NCI-H2196 (cell line): ENCODE data around the gene LARGE1.

Source experiments
- DNase-seq: peaks from one replicate; lab custom pipeline; 2025; ENCODE audit not compliant: unreplicated experiment; lab: John Stamatoyannopoulos, UW

The LARGE1 gene

GRCh38 chr22:33914131-33914530, 6.1 kb downstream of the LARGE1 start:
- DNase-seq: no peak

- DNase-seq: no peak
Measured at GRCh38 chr22:33913188-33913587, 7.1 kb downstream of the LARGE1 start.

GRCh38 chr22:33909911-33910310, 10.4 kb downstream of the LARGE1 start:
- no peak for DNase-seq

DNA sequence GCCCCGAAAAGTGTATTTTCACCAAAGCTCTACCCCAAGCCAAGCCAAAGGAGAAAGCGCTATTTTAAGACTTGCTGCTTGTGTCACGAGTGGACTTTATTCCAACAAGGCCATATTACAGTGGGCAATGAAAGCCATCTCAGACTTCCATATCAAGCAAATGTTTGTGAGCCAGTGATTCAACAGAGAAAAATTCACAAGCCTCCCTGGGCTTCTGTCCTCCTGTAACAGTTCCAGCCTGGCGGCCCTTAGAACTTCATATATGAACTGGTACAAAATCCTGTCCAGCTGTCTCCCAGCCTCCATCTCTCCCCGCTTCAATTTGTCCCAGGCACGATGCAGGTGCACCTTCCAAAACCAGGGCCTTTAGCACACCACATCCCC, 11.2 kb downstream of the LARGE1 start:
- DNase-seq: no peak

- DNase-seq: no peak
Measured at GRCh38 chr22:33908171-33909074, 11.9 kb downstream of the LARGE1 start.

GRCh38 chr22:33906954-33907353, 13.3 kb downstream of the LARGE1 start:
- DNase-seq: no peak

GRCh38 chr22:33906475-33906874, 13.8 kb downstream of the LARGE1 start:
- no peak for DNase-seq

GRCh38 chr22:33903012-33903411, 17.3 kb downstream of the LARGE1 start:
- DNase-seq: no peak

GRCh38 chr22:33902073-33902472, 18.2 kb downstream of the LARGE1 start:
- no peak for DNase-seq

GRCh38 chr22:33898121-33898520, 22.2 kb downstream of the LARGE1 start:
- no peak for DNase-seq

- DNase-seq: no peak
Measured at GRCh38 chr22:33897448-33897835, 22.8 kb downstream of the LARGE1 start.

DNA sequence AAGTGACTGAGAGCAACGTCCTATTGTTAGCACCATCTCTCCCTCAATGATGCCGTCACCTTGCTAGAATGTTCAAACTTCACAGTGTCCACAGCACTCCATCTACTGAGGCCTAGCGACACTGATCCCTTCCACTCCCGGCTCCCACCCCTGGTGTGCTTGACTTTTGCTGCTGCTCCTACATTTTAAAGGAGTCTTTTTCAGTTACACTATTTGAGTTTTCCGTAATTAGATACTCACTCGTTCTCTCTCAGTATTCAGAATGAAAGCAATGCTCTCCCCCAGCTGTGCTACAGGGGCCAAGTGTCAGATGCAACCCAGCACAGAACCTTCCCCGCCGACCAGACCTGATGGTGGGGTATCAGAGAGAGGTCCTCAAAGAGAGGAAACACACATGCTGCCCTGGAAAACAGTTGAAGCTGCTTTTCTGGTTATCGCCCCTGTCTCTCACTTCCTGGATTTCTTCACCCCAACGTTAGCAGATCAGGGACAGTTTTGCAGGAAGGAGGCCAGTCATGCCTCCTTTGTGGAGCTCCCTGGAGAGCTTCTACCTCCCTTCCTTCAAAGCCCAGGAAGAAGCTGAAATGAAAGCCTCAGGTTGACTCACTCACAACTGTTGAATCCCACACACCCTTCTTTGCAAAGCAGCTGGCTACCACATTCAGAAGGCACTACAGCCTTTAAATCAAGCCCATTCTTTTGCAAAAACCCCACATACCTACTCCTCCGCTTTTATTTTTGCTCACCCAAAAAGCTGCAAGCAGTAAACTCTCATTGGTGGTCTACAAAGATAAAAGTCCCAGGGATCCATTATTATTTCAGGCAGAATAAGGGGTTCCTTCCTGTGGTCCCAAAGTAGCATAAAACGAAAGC, 23.5 kb downstream of the LARGE1 start:
- no peak for DNase-seq

- DNase-seq: no peak
Measured at GRCh38 chr22:33896154-33896553, 24.1 kb downstream of the LARGE1 start.

GRCh38 chr22:33895444-33895843, 24.8 kb downstream of the LARGE1 start:
- no peak for DNase-seq

DNA sequence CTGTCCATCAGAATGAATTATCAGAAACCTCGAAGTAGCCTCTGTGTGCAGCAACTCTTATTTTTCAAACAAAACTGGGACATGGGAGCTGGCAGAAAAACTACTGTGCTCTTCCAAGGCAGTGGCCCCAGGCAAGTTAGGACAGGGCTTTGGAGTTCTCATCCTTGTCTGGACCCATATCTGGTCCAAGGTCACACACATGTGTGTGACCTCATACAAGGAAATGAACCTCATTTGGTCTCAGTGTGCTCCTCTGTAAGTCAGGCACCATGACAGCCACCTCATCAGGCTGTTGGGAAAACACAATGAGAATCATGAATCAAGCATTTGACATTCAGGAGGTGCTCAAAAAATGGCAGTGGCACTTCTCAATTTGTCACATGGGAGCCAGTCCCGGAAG, 25.8 kb downstream of the LARGE1 start:
- no peak for DNase-seq

DNA sequence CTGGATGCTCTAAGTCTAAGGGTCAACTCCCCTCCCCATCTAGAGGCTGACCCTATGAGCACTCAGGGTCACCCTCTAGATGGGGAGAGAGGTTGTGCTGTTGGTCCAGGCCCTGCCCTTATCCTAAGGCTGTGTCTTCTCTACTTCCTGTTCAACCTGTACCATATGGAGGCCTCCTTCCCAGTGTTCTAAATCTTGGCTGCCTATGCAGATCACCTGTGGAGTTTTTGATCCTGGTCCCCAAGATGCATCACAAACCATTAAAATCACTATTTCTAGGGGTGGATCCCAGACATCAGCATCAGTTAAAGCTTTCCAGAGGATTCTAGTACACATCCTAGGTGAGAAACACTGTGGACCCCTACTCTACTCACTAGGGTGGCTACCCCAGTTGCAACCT, 26.2 kb downstream of the LARGE1 start:
- no peak for DNase-seq

- no peak for DNase-seq
Measured at GRCh38 chr22:33893512-33893911, 26.8 kb downstream of the LARGE1 start.

DNA sequence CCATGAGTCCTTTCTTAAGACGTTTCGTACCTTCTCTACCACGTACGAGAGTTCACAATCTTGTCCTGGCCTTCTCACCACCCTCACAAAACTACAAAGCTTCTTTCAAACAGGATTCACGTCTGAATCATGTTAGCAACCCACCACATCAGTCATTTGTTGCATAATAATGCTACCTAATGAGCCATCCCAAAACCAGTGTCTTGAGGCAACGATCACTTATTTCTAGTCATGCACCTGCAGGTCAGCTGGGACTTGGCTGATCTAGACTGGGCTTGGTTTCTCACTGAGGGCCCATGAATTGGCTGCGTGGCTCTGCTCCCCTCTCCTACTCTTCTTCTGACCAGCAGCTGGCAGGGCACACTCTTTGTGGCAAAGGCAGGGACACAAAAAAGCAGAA, 28.3 kb downstream of the LARGE1 start:
- no peak for DNase-seq

DNA sequence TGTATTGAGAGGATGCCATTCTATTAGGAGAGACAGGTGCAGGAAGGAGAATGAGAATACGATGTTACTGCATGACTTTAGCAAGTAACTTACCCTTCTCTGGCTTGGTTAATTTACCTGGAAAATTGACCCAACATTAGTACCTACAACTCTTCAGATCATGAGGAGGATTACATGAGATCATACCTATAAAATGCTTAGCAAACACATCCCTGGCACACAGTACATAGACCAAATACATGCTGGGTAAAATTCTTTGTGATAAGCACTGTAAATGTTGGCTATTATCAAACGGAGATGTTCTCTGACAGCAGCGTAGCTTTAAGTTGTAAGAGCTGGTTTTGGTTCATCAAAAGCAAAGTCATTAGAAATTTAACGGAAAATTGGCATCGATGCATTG, 28.8 kb downstream of the LARGE1 start:
- no peak for DNase-seq

DNA sequence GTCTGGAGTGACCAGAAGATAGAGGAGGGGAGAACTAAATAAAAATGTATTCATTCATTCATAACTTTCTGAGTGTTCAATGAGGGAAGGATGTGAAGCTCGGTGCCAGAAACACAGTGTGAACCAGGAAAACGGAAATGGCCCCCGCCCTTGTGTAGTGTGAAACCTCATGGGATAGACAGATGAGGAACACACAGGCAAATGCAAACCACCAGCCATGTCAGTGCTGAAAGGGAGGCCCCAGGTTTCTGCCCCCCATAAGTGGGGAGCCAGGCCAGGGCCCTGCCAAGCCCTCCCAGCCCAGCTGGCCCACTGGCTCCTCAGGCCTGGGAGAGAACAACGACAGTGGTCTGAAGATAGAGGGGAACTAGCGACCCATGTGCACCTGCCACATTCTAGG, 30.5 kb downstream of the LARGE1 start:
- no peak for DNase-seq

- DNase-seq: no peak
Measured at GRCh38 chr22:33888821-33889220, 31.5 kb downstream of the LARGE1 start.

GRCh38 chr22:33887173-33887572, 33.1 kb downstream of the LARGE1 start:
- DNase-seq: no peak
